Subcutaneous abdominal adipose tissue (tissue), 5 donors: Measurements from ENCODE around the gene FAM53B.

ENCODE experiments used
- H3K27ac ChIP-seq: one replicate; pipeline ENCODE4 v1.7.0; 2013; ENCODE audit warnings: low read depth, mild to moderate bottlenecking, inconsistent platforms, low read length, moderate library complexity
- H3K27me3 ChIP-seq, 5 donors: one replicate each; pipeline ENCODE4 v1.7.0; 2013; ENCODE audit warnings: low read length in 5 of 5, inconsistent platforms in 1 of 5; ENCODE audit not compliant: control insufficient read depth in 5 of 5, insufficient read depth in 4 of 5
- H3K36me3 ChIP-seq, 5 donors: one replicate each; pipeline ENCODE4 v1.7.0; 2013; ENCODE audit warnings: low read length in 5 of 5; ENCODE audit not compliant: control insufficient read depth in 5 of 5, insufficient read depth in 5 of 5
- H3K4me1 ChIP-seq, 5 donors: one replicate each; pipeline ENCODE4 v1.7.0; 2013; ENCODE audit warnings: low read length in 5 of 5, mild to moderate bottlenecking in 3 of 5, moderate library complexity in 1 of 5; ENCODE audit not compliant: control insufficient read depth in 5 of 5, insufficient read depth in 5 of 5
- H3K4me3 ChIP-seq, 5 donors: one replicate each; pipeline ENCODE4 v1.7.0; 2013; ENCODE audit warnings: low read length in 5 of 5, low read depth in 1 of 5
- H3K9ac ChIP-seq, 5 donors: one replicate each; pipeline ENCODE4 v1.7.0; 2013; ENCODE audit warnings: low read length in 5 of 5, mild to moderate bottlenecking in 4 of 5, moderate library complexity in 3 of 5
- H3K9me3 ChIP-seq, 5 donors: one replicate each; pipeline ENCODE4 v1.7.0; 2013; ENCODE audit warnings: low read length in 5 of 5; ENCODE audit not compliant: control insufficient read depth in 5 of 5
- donor health status: healthy.
- donor health status: healthy.
- donor health status: healthy.
- donor health status: healthy.
- donor health status: healthy.

Gene FAM53B

DNA sequence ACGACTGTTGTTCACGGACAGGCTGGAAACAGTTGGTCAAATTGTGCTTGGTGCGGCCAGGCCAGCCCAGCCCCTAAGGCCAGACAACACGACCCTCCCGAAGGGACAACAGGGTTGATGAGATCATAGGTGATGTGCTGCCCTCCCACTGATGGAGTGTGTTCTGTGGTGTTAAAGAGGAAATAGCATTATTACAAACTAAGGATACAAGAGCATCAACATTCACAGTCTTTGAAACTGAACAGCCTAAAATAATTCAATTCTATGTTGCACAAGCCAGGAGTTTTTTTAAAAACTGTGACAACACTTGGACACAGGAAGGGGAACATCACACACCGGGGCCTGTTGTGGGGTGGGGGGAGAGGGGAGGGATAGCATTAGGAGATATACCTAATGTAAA lies 87.6 kb downstream of the FAM53B start:
- Histone ChIP-seq H3K27ac (no peak overlapping the region), H3K4me3 (no peak overlapping the region), H3K27me3 (no peaks in the 10 kb centered on the region), H3K4me1 (peaks cover 7 to 52% (median 40%) of the 10 kb centered on the region in 5 donors), H3K9ac (no peak overlapping the region), H3K9me3 (no peaks in the 10 kb centered on the region), H3K36me3 (peaks cover 0 to 19% (median 10%) of the 10 kb centered on the region in 5 donors)

- Histone ChIP-seq H3K9me3 (no peaks in the 10 kb centered on the region), H3K4me3 (no peak overlapping the region), H3K36me3 (peaks cover 0 to 19% (median 10%) of the 10 kb centered on the region in 5 donors), H3K4me1 (peaks cover 7 to 56% (median 45%) of the 10 kb centered on the region in 5 donors), H3K27me3 (no peaks in the 10 kb centered on the region), H3K27ac (no peak overlapping the region), H3K9ac (no peak overlapping the region)
Measured at GRCh38 chr10:124656113-124656490, 88.1 kb downstream of the FAM53B start.

GRCh38 chr10:124655191-124656112 lies 88.7 kb downstream of the FAM53B start:
- Histone ChIP-seq H3K27ac (peak overlapping the region; percentile 54), H3K4me1 (peaks cover 7 to 59% (median 40%) of the 10 kb centered on the region in 5 donors), H3K27me3 (no peaks in the 10 kb centered on the region), H3K36me3 (peaks cover 0 to 19% (median 10%) of the 10 kb centered on the region in 5 donors), H3K9me3 (no peaks in the 10 kb centered on the region), H3K9ac (no peak overlapping the region), H3K4me3 (no peak overlapping the region)

- peaks cover 0 to 22% (median 10%) of the 10 kb centered on the region in 5 donors for H3K36me3 ChIP-seq
- no peak overlapping the region for H3K4me3 ChIP-seq
- H3K9ac ChIP-seq: no peak overlapping the region
- H3K4me1 ChIP-seq: peaks cover 7 to 54% (median 33%) of the 10 kb centered on the region in 5 donors
- H3K27ac ChIP-seq: peak overlapping the region; percentile 54
- H3K27me3 ChIP-seq: no peaks in the 10 kb centered on the region
- H3K9me3 ChIP-seq: no peaks in the 10 kb centered on the region
Measured at GRCh38 chr10:124654686-124655085, 89.5 kb downstream of the FAM53B start.

DNA sequence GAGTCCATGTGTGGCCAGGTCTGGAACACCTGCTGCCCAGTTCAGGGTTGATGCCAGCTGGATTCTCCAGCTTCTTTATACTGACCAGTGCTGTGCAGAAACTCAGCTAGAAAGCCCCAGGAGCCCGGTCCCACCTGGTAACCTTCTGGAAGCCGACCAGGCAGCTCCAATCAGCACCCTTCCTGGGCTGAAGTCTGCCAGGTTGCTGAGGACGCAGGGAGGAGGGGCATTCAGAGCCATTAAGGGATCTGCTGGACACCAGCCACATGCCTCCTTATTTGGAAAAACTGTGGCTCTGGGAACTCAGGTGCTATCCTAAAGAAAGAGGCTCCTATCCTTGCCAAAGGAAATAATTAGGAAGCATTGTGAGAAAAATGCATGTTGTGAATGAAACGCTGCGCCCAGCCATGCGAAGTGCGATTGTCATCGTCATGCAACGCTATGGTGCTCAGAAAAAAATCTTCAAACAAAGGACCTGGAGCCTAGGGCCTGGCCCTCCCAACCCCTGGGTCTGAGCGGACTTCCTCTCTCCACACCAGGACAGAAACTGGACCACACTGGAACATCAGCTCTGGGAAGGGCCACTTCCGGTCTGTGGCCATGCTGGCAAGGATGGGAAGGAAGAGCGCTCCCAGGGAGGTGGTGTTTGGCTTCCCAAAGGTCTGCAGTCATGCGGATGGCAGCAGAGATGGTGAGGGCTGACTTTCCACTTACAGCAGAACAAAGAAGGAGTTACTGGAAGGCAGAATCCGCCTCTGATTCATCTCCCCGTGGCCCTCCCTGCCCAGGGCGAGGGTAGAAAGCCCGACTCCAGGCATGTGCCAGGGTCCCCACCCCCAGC lies 90.1 kb downstream of the FAM53B start:
- Histone ChIP-seq H3K36me3 (peaks cover 0 to 22% (median 10%) of the 10 kb centered on the region in 5 donors), H3K4me1 (peaks cover 9 to 60% (median 35%) of the 10 kb centered on the region in 5 donors), H3K4me3 (no peak overlapping the region), H3K27me3 (no peaks in the 10 kb centered on the region), H3K27ac (peak overlapping the region; percentile 54), H3K9ac (no peak overlapping the region), H3K9me3 (no peaks in the 10 kb centered on the region)

DNA sequence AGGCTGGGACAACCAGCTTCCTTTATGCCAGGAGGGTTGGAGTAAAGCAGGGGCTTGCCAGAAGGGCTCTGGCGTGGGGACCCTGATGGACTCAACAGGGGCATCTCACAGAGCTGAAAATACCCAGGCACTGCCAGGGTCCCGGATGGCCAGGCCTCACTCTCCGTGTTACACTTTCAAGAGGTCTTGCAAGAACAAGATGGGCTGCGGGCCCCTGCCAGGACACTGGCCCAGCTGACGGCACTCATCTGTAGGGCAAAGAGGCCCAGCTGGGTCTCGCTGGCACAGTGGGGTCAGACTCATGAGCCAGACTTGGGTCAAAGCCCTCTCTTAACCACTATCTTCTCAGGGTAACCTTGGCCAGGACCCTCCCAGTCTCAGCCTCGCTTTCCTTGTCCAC lies 90.9 kb downstream of the FAM53B start:
- Histone ChIP-seq H3K9ac (no peak overlapping the region), H3K4me1 (peaks cover 13 to 63% (median 42%) of the 10 kb centered on the region in 5 donors), H3K27me3 (no peaks in the 10 kb centered on the region), H3K4me3 (no peak overlapping the region), H3K9me3 (no peaks in the 10 kb centered on the region), H3K27ac (peak overlapping the region; percentile 54), H3K36me3 (peaks cover 0 to 22% (median 10%) of the 10 kb centered on the region in 5 donors)

DNA sequence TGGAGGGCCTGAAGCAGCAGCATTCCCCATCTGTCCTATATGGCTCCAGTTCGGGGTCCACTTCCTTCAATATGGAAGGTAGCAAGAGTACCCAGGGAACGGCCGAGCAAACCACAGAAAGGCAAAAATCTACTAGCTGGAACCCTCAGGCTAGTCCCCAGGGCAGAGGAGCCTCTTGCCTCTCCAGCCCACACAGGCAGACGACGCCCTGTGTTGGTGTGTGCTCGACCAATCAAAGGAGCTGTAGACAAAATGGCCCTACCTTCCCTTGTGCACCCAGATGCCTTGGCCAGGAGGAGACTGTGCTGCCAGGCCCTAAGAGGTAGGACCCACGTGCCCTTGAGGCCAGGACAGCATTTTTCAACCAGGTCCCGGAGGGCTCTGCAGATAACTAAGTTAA lies 91.5 kb downstream of the FAM53B start:
- no peaks in the 10 kb centered on the region for H3K27me3 ChIP-seq
- H3K9ac ChIP-seq: no peak overlapping the region
- peaks cover 18 to 69% (median 43%) of the 10 kb centered on the region in 5 donors for H3K4me1 ChIP-seq
- no peak overlapping the region for H3K27ac ChIP-seq
- H3K36me3 ChIP-seq: peaks cover 0 to 22% (median 10%) of the 10 kb centered on the region in 5 donors
- no peaks in the 10 kb centered on the region for H3K9me3 ChIP-seq
- no peak overlapping the region for H3K4me3 ChIP-seq

GRCh38 chr10:124652200-124652599 lies 92.0 kb downstream of the FAM53B start:
- H3K4me3 ChIP-seq: no peak overlapping the region
- peaks cover 22 to 74% (median 46%) of the 10 kb centered on the region in 5 donors for H3K4me1 ChIP-seq
- no peaks in the 10 kb centered on the region for H3K9me3 ChIP-seq
- H3K27ac ChIP-seq: no peak overlapping the region
- H3K36me3 ChIP-seq: peaks cover 0 to 22% (median 10%) of the 10 kb centered on the region in 5 donors
- H3K27me3 ChIP-seq: no peaks in the 10 kb centered on the region
- H3K9ac ChIP-seq: no peak overlapping the region

DNA sequence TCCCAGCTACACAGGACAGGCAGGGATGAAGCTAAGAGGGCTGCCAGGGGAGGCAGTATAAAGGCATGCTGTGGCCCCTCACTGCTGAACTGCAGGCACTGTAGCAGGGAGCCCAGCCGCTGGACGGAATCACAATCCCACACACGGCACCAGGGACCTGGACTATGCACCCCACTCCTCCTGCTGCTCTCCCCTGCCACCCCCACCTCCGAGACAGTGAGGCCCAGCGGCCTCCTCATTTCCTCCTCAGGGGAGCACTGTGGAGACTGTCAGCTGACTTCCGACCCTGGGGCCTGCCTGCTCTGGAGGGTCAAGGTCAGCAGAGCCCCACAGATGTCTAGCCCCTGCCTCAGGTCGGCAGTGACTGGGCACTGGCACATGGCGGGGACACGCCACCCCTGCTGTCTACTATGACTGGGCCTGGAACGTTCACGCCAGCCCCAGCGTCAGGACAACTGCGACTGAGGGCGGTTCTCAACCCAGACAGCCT lies 92.7 kb downstream of the FAM53B start:
- Histone ChIP-seq H3K4me1 (peaks cover 29 to 81% (median 53%) of the 10 kb centered on the region in 5 donors), H3K27me3 (peaks cover 0 to 4% (median 0%) of the 10 kb centered on the region in 5 donors)

More for the DNA sequence above, 92.7 kb downstream of the FAM53B start:
- Histone ChIP-seq H3K4me3 (no peak overlapping the region), H3K9me3 (no peaks in the 10 kb centered on the region), H3K9ac (no peak overlapping the region), H3K27ac (no peak overlapping the region), H3K36me3 (peaks cover 0 to 20% (median 9%) of the 10 kb centered on the region in 5 donors)
